GM23338 (cell line): Measurements from ENCODE around the gene SPRR1A. TPM values are rescaled to one million over a fixed set of nuclear protein-coding genes. Genes with fewer than 3 reads are reported as not detected.

Experiments
- ATAC-seq: fragments of 200-7000 bp; cut with Tn5 transposase; 3 replicates; pipeline ENCODE4 v1.9.1; 2020
- DNase-seq: peaks from one replicate; pipeline ENCODE4 v3.0.0-alpha.2; 2015; ENCODE audit warnings: low spot score
- H2AFZ ChIP-seq: fragments of 200-600 bp; sonication (generic); 2 replicates; pipeline ENCODE4 v1.8.0; 2016; ENCODE audit warnings: antibody characterized with exemption, mild to moderate bottlenecking, moderate library complexity
- H3F3A ChIP-seq: fragments of 200-600 bp; sonication (generic); replicated peaks from 2 replicates; pipeline ENCODE4 v1.8.0; 2017; ENCODE audit warnings: antibody characterized with exemption, mixed run types, low read depth
- H3K27ac ChIP-seq: fragments of 200-600 bp; sonication (generic); 2 replicates; pipeline ENCODE4 v1.6.1; 2016; ENCODE audit warnings: low read depth
- H3K27me3 ChIP-seq: fragments of 200-600 bp; sonication (generic); 2 replicates; pipeline ENCODE4 v1.8.0; 2016; ENCODE audit warnings: mild to moderate bottlenecking, mixed run types, moderate library complexity; ENCODE audit not compliant: insufficient read depth
- H3K36me3 ChIP-seq: fragments of 200-600 bp; sonication (generic); 2 replicates; pipeline ENCODE4 v1.8.0; 2016; ENCODE audit warnings: mild to moderate bottlenecking; ENCODE audit not compliant: insufficient read depth
- H3K4me1 ChIP-seq: fragments of 200-600 bp; sonication (generic); 2 replicates; pipeline ENCODE4 v1.8.0; 2016; ENCODE audit warnings: mild to moderate bottlenecking, moderate library complexity; ENCODE audit not compliant: insufficient read depth
- H3K4me2 ChIP-seq: fragments of 200-600 bp; sonication (generic); 2 replicates; pipeline ENCODE4 v1.7.1; 2017; ENCODE audit warnings: mixed run types
- H3K4me3 ChIP-seq: fragments of 200-600 bp; sonication (generic); 2 replicates; pipeline ENCODE4 v1.6.1; 2016; ENCODE audit warnings: mixed run types
- H3K79me2 ChIP-seq: fragments of 200-600 bp; sonication (generic); replicated peaks from 2 replicates; pipeline ENCODE4 v1.8.0; 2017; ENCODE audit warnings: mild to moderate bottlenecking; ENCODE audit not compliant: insufficient read depth
- H3K9me2 ChIP-seq: fragments of 200-600 bp; sonication (generic); 2 replicates; pipeline ENCODE4 v1.8.0; 2017; ENCODE audit not compliant: insufficient read depth
- H4K20me1 ChIP-seq: fragments of 200-600 bp; sonication (generic); replicated peaks from 2 replicates; pipeline ENCODE4 v1.8.0; 2017; ENCODE audit warnings: mild to moderate bottlenecking; ENCODE audit not compliant: insufficient read depth
- H3K27ac Mint-ChIP-seq: 2 replicates; pipeline ENCODE4 v1.8.0; 2020; ENCODE audit warnings: inconsistent platforms, mild to moderate bottlenecking, moderate library complexity, mixed read lengths
- H3K27me3 Mint-ChIP-seq: 3 replicates; pipeline ENCODE4 v1.8.0; 2022; ENCODE audit warnings: low read depth, mild to moderate bottlenecking, moderate library complexity, mixed read lengths, inconsistent platforms; ENCODE audit not compliant: insufficient read depth, poor library complexity
- H3K36me3 Mint-ChIP-seq: 3 replicates; pipeline ENCODE4 v1.8.0; 2021; ENCODE audit warnings: low read depth, mild to moderate bottlenecking, inconsistent platforms, moderate library complexity, mixed read lengths
- H3K4me1 Mint-ChIP-seq: 3 replicates; pipeline ENCODE4 v1.8.0; 2020; ENCODE audit warnings: mild to moderate bottlenecking, inconsistent platforms, mixed read lengths
- H3K4me3 Mint-ChIP-seq: 3 replicates; pipeline ENCODE4 v1.8.0; 2021; ENCODE audit warnings: moderate library complexity, mild to moderate bottlenecking, inconsistent platforms, mixed read lengths
- H3K9me3 Mint-ChIP-seq: 3 replicates; pipeline ENCODE4 v1.8.0; 2020; ENCODE audit warnings: moderate library complexity, mild to moderate bottlenecking, inconsistent platforms, mixed read lengths
- CREB1 ChIP-seq: fragments of 250-450 bp; sonication (Bioruptor Pico); IDR thresholded peaks from 2 replicates; pipeline ENCODE4 v1.5.0; 2020; ENCODE audit warnings: low read depth, mild to moderate bottlenecking, moderate library complexity
- EZH2phosphoT487 ChIP-seq: fragments of 200-600 bp; sonication (generic); IDR thresholded peaks from one replicate; pipeline ENCODE4 v1.8.1; 2018; ENCODE audit warnings: antibody characterized with exemption; ENCODE audit not compliant: unreplicated experiment
- JUNB ChIP-seq: IDR thresholded peaks from one replicate; pipeline ENCODE4 v1.6.1; 2016; ENCODE audit warnings: antibody characterized with exemption; ENCODE audit not compliant: unreplicated experiment
- NANOG ChIP-seq: IDR thresholded peaks from 2 replicates; pipeline ENCODE4 v1.6.1; 2016; ENCODE audit warnings: antibody characterized with exemption, borderline replicate concordance
- STAT1 ChIP-seq: IDR thresholded peaks from one replicate; pipeline ENCODE4 v1.6.1; 2016; ENCODE audit warnings: antibody characterized with exemption; ENCODE audit not compliant: unreplicated experiment
- ZNF114 ChIP-seq: fragments of 250-450 bp; sonication (Bioruptor Pico); IDR thresholded peaks from 2 replicates; pipeline ENCODE4 v1.5.0; 2020; ENCODE audit warnings: mild to moderate bottlenecking, moderate library complexity
- ZNF331 ChIP-seq: fragments of 250-450 bp; sonication (Bioruptor Pico); IDR thresholded peaks from 2 replicates; pipeline ENCODE4 v1.5.0; 2020; ENCODE audit warnings: low read depth, mild to moderate bottlenecking, moderate library complexity
- polyA plus RNA-seq: library from polyadenylated mRNA; unstranded; fragments of >200 nt; fragmentation: Nextera tagmentation; extraction: Ambion mirVana; gene quantifications from 2 replicates; pipeline ENCODE4 v1.2.1, GENCODE V29; 2016
- total RNA-seq: library from RNA; depleted of rRNA; stranded (reverse); fragments of >200 nt; shearing (Covaris generic); gene quantifications from 2 replicates; pipeline ENCODE4 v1.2.3, GENCODE V29; 2014
- TF ChIP-seq, protein P1 (sequence below): IDR thresholded peaks from 2 replicates; pipeline ENCODE4 v1.6.1; 2016; ENCODE audit warnings: antibody characterized with exemption
- TF ChIP-seq, protein P2 (sequence below), 2 experiments: fragments of 200-600 bp in 1 of 2; sonication (generic) in 1 of 2; conservative IDR thresholded peaks; 2 replicates each; pipeline versions ENCODE4 v1.5.1 to v1.6.1; 2016 to 2017; ENCODE audit warnings: antibody characterized with exemption in 2 of 2, low read depth in 2 of 2, mild to moderate bottlenecking in 2 of 2, moderate library complexity in 1 of 2
- TF ChIP-seq, protein P3 (sequence below): fragments of 250-450 bp; sonication (Bioruptor Pico); IDR thresholded peaks from 2 replicates; pipeline ENCODE4 v1.5.0; 2020; ENCODE audit warnings: mild to moderate bottlenecking, moderate library complexity

Gene SPRR1A
- total and polyA plus RNA-seq, 2 experiments from 2014 or later: not detected

DNA sequence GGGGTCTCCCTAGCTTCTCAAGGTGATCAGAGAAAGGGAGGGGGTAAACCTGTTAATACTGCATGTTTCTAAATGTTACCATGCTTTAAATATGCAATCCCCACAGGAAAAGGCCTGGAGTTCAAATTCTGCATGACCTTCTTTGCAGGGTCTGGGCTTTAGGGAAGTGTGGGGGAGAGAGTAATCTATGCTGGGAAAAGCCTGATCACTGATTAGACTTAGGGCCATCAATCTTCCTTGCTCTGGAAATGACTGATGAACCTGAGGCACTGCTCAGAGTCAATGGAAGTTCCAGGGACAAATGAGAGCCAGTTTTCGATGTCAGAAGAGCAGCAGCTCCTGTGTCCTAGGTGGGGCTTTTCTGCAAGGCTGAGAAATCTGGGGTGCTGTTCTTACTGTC, 3.2 kb upstream of the SPRR1A start:
- Histone ChIP-seq H3K27ac (no peak overlapping the region), H3F3A (no peaks in the 10 kb centered on the region), H3K36me3 (no peaks in the 10 kb centered on the region), H3K4me1 (no peaks in the 10 kb centered on the region), H3K4me3 (no peak overlapping the region), H3K27me3 (no peaks in the 10 kb centered on the region), H2AFZ (no peak overlapping the region), H4K20me1 (no peaks in the 10 kb centered on the region), H3K4me2 (no peak overlapping the region), H3K79me2 (no peaks in the 10 kb centered on the region), H3K9me2 (peaks cover 4% of the 10 kb centered on the region; the same call in 1 of the 2 replicates)
- peaks cover 4% of the 10 kb centered on the region; the same call in 2 of the 3 replicates for H3K4me1 Mint-ChIP-seq
- H3K27me3 Mint-ChIP-seq: peaks cover 16% of the 10 kb centered on the region
- H3K9me3 Mint-ChIP-seq: no peaks in the 10 kb centered on the region
- no peak for DNase-seq
- no peak for ATAC-seq
- H3K27ac Mint-ChIP-seq: no peak overlapping the region
- TF ChIP-seq, protein P1, sequence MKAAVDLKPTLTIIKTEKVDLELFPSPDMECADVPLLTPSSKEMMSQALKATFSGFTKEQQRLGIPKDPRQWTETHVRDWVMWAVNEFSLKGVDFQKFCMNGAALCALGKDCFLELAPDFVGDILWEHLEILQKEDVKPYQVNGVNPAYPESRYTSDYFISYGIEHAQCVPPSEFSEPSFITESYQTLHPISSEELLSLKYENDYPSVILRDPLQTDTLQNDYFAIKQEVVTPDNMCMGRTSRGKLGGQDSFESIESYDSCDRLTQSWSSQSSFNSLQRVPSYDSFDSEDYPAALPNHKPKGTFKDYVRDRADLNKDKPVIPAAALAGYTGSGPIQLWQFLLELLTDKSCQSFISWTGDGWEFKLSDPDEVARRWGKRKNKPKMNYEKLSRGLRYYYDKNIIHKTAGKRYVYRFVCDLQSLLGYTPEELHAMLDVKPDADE: no peak
- TF ChIP-seq CREB1 (CRISPR knock-in tag) (no peak), STAT1 (no peak), EZH2phosphoT487 (no peak), ZNF331 (no peak), ZNF114 (CRISPR knock-in tag) (no peak), NANOG (no peak), JUNB (no peak)
- TF ChIP-seq, protein P2, sequence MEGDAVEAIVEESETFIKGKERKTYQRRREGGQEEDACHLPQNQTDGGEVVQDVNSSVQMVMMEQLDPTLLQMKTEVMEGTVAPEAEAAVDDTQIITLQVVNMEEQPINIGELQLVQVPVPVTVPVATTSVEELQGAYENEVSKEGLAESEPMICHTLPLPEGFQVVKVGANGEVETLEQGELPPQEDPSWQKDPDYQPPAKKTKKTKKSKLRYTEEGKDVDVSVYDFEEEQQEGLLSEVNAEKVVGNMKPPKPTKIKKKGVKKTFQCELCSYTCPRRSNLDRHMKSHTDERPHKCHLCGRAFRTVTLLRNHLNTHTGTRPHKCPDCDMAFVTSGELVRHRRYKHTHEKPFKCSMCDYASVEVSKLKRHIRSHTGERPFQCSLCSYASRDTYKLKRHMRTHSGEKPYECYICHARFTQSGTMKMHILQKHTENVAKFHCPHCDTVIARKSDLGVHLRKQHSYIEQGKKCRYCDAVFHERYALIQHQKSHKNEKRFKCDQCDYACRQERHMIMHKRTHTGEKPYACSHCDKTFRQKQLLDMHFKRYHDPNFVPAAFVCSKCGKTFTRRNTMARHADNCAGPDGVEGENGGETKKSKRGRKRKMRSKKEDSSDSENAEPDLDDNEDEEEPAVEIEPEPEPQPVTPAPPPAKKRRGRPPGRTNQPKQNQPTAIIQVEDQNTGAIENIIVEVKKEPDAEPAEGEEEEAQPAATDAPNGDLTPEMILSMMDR (conservative IDR thresholded peaks at IDR 0.05; ENCODE audit: low read depth in 2 of 2): no peak
- TF ChIP-seq, protein P3, sequence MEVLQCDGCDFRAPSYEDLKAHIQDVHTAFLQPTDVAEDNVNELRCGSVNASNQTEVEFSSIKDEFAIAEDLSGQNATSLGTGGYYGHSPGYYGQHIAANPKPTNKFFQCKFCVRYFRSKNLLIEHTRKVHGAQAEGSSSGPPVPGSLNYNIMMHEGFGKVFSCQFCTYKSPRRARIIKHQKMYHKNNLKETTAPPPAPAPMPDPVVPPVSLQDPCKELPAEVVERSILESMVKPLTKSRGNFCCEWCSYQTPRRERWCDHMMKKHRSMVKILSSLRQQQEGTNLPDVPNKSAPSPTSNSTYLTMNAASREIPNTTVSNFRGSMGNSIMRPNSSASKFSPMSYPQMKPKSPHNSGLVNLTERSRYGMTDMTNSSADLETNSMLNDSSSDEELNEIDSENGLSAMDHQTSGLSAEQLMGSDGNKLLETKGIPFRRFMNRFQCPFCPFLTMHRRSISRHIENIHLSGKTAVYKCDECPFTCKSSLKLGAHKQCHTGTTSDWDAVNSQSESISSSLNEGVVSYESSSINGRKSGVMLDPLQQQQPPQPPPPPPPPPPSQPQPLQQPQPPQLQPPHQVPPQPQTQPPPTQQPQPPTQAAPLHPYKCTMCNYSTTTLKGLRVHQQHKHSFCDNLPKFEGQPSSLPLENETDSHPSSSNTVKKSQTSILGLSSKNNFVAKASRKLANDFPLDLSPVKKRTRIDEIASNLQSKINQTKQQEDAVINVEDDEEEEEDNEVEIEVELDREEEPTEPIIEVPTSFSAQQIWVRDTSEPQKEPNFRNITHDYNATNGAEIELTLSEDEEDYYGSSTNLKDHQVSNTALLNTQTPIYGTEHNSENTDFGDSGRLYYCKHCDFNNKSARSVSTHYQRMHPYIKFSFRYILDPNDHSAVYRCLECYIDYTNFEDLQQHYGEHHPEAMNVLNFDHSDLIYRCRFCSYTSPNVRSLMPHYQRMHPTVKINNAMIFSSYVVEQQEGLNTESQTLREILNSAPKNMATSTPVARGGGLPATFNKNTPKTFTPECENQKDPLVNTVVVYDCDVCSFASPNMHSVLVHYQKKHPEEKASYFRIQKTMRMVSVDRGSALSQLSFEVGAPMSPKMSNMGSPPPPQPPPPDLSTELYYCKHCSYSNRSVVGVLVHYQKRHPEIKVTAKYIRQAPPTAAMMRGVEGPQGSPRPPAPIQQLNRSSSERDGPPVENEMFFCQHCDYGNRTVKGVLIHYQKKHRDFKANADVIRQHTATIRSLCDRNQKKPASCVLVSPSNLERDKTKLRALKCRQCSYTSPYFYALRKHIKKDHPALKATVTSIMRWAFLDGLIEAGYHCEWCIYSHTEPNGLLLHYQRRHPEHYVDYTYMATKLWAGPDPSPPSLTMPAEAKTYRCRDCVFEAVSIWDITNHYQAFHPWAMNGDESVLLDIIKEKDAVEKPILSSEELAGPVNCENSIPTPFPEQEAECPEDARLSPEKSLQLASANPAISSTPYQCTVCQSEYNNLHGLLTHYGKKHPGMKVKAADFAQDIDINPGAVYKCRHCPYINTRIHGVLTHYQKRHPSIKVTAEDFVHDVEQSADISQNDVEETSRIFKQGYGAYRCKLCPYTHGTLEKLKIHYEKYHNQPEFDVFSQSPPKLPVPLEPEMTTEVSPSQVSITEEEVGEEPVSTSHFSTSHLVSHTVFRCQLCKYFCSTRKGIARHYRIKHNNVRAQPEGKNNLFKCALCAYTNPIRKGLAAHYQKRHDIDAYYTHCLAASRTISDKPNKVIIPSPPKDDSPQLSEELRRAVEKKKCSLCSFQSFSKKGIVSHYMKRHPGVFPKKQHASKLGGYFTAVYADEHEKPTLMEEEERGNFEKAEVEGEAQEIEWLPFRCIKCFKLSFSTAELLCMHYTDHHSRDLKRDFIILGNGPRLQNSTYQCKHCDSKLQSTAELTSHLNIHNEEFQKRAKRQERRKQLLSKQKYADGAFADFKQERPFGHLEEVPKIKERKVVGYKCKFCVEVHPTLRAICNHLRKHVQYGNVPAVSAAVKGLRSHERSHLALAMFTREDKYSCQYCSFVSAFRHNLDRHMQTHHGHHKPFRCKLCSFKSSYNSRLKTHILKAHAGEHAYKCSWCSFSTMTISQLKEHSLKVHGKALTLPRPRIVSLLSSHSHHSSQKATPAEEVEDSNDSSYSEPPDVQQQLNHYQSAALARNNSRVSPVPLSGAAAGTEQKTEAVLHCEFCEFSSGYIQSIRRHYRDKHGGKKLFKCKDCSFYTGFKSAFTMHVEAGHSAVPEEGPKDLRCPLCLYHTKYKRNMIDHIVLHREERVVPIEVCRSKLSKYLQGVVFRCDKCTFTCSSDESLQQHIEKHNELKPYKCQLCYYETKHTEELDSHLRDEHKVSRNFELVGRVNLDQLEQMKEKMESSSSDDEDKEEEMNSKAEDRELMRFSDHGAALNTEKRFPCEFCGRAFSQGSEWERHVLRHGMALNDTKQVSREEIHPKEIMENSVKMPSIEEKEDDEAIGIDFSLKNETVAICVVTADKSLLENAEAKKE (CRISPR knock-in tag): no peak
- no peaks in the 10 kb centered on the region for H3K36me3 Mint-ChIP-seq
- H3K4me3 Mint-ChIP-seq: no peak overlapping the region
